Measurements from ENCODE around the gene RPS13. TPM values are rescaled to one million over a fixed set of nuclear protein-coding genes. Genes with fewer than 3 reads are reported as not detected.
"Not testable (repeated sequence)": the region's sequence is repeated elsewhere in the genome, so short reads cannot be mapped to it uniquely, and the experiment has no call there.

RPS13 gene
- total and polyA plus RNA-seq, 2 donors from 2014 or later = 735 to 1,180 TPM

DNA sequence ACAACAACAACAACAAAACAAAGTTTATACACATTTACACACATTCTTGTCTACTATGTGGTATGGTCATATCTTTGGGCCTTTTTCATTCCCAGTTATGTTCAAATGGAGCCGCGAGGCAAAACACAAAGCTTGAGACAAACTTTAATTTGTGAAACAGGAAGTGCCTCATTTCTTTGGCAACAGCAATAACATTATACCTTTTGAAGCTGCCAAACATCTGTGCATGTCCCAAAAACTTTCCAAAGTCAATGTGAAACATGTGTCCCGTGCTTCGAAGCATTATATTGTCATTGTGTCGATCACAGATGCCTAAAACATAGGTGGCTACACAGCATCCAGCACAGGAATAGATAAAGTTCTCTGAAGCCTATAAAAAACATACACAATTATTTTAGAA is 25.0 kb upstream of the RPS13 start:
- Histone ChIP-seq H3K4me1 (ENCODE audit: control insufficient read depth in 2 of 3, insufficient read depth in 2 of 3, low read depth in 1 of 3, low read length in 3 of 3) (no peaks in the 10 kb centered on the region), H3K27me3 (ENCODE audit: control insufficient read depth, insufficient read depth, low read length) (no peaks in the 10 kb centered on the region), H3K4me3 (ENCODE audit: low read length in 3 of 3) (no peak overlapping the region), H3K36me3 (ENCODE audit: control insufficient read depth in 2 of 3, insufficient read depth in 3 of 3, low read length in 3 of 3) (peaks cover 7 to 34% (median 18%) of the 10 kb centered on the region in 3 donors), H3K27ac (ENCODE audit: low read depth in 2 of 2, low read length in 2 of 2) (no peak overlapping the region), H3K9me3 (ENCODE audit: control insufficient read depth in 2 of 3, insufficient read depth in 1 of 3, low read length in 3 of 3) (no peaks in the 10 kb centered on the region), H3K9ac (ENCODE audit: low read length in 3 of 3) (no peak overlapping the region)
- FAIRE-seq (no peak), DNase-seq (no peak)
- TF ChIP-seq, protein P1, sequence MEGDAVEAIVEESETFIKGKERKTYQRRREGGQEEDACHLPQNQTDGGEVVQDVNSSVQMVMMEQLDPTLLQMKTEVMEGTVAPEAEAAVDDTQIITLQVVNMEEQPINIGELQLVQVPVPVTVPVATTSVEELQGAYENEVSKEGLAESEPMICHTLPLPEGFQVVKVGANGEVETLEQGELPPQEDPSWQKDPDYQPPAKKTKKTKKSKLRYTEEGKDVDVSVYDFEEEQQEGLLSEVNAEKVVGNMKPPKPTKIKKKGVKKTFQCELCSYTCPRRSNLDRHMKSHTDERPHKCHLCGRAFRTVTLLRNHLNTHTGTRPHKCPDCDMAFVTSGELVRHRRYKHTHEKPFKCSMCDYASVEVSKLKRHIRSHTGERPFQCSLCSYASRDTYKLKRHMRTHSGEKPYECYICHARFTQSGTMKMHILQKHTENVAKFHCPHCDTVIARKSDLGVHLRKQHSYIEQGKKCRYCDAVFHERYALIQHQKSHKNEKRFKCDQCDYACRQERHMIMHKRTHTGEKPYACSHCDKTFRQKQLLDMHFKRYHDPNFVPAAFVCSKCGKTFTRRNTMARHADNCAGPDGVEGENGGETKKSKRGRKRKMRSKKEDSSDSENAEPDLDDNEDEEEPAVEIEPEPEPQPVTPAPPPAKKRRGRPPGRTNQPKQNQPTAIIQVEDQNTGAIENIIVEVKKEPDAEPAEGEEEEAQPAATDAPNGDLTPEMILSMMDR (IDR thresholded peaks at IDR 0.05; ENCODE audit: borderline replicate concordance, extremely low read depth, insufficient read depth) = no peak
- intact Hi-C loops (cut with DNase I) = no loop called here

DNA sequence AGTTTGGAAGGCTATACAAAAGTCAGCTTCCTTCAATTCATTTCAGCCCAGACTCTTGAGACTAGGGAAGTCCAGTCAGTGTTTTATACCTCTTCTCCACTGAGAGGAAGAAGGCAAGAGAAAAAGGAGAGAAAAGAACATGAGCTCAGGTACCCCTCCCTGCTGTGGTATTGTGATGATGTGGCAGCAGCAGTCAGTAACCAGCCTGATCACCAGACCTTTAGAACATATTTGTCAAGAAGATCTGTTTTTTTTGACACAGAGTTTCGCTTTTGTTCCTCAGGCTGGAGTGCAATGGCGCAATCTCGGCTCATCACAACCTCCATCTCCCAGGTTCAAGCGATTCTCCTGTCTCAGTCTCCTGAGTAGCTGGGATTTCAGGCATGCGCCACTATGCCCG is 21.2 kb upstream of the RPS13 start:
- H3K9me3 ChIP-seq (ENCODE audit: control insufficient read depth in 2 of 3, insufficient read depth in 1 of 3, low read length in 3 of 3) = no peaks in the 10 kb centered on the region
- no peak overlapping the region for H3K4me3 ChIP-seq (ENCODE audit: low read length in 3 of 3)
- FAIRE-seq = no peak
- peaks cover 0 to 31% (median 13%) of the 10 kb centered on the region in 3 donors for H3K36me3 ChIP-seq (ENCODE audit: control insufficient read depth in 2 of 3, insufficient read depth in 3 of 3, low read length in 3 of 3)
- DNase-seq = no peak
- no peaks in the 10 kb centered on the region for H3K4me1 ChIP-seq (ENCODE audit: control insufficient read depth in 2 of 3, insufficient read depth in 2 of 3, low read depth in 1 of 3, low read length in 3 of 3)
- TF ChIP-seq, protein P1 (IDR thresholded peaks at IDR 0.05; ENCODE audit: borderline replicate concordance, extremely low read depth, insufficient read depth) = no peak
- H3K27me3 ChIP-seq (ENCODE audit: control insufficient read depth, insufficient read depth, low read length) = no peaks in the 10 kb centered on the region
- H3K27ac ChIP-seq (ENCODE audit: low read depth in 2 of 2, low read length in 2 of 2) = no peak overlapping the region
- intact Hi-C loops (cut with DNase I) = no loop called here
- no peak overlapping the region for H3K9ac ChIP-seq (ENCODE audit: low read length in 3 of 3)

DNA sequence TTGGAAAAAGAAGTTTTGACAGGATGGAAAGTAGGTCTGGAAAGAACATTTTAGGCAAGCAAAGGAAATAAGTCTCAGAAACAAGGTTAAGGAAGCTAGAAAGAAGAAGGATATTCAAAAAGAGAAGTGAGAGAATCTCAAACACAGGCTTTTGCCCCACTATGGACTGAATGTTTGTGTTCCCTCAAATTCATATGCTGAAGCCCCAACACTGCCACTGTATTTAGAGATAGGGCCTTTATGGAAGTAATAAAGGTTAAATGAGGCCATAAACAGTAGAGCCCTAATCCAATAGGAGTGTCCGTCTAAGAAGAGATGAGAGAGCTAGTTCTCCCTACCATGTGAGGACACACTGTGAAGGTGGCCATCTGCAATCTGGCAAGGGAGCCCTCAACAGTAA is 20.6 kb upstream of the RPS13 start:
- Histone ChIP-seq H3K9ac (ENCODE audit: low read length in 3 of 3) (no peak overlapping the region), H3K9me3 (ENCODE audit: control insufficient read depth in 2 of 3, insufficient read depth in 1 of 3, low read length in 3 of 3) (no peaks in the 10 kb centered on the region), H3K36me3 (ENCODE audit: control insufficient read depth in 2 of 3, insufficient read depth in 3 of 3, low read length in 3 of 3) (peaks cover 0 to 27% (median 12%) of the 10 kb centered on the region in 3 donors), H3K4me3 (ENCODE audit: low read length in 3 of 3) (no peak overlapping the region), H3K4me1 (ENCODE audit: control insufficient read depth in 2 of 3, insufficient read depth in 2 of 3, low read depth in 1 of 3, low read length in 3 of 3) (no peaks in the 10 kb centered on the region), H3K27ac (ENCODE audit: low read depth in 2 of 2, low read length in 2 of 2) (no peak overlapping the region), H3K27me3 (ENCODE audit: control insufficient read depth, insufficient read depth, low read length) (no peaks in the 10 kb centered on the region)
- TF ChIP-seq, protein P1 (IDR thresholded peaks at IDR 0.05; ENCODE audit: borderline replicate concordance, extremely low read depth, insufficient read depth) = no peak
- intact Hi-C loops (cut with DNase I) = no loop called here
- DNase-seq (no peak), FAIRE-seq (no peak)

DNA sequence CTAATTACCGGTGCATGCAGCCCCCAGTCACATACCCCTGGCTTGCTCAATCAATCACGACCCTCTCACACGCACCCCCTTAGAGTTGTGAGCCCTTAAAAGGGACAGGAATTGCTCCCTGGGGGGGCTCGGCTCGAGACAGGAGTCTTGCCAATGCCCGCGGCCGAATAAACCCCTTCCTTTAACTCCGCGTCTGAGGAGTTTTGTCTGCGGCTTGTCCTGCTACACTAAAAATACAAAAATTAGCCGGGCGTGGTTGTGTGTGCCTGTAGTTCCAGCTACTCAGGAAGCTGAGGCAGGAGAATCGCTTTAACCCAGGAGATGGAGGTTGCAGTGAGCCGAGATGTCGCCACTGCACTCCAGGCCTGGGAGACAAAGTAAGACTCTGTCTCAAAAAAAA is 8.5 kb upstream of the RPS13 start:
- FAIRE-seq; DNase-seq; H3K27me3 ChIP-seq (ENCODE audit: control insufficient read depth, insufficient read depth, low read length); H3K9ac ChIP-seq (ENCODE audit: low read length in 3 of 3); H3K27ac ChIP-seq (ENCODE audit: low read depth in 2 of 2, low read length in 2 of 2); intact Hi-C loops (cut with DNase I); H3K9me3 ChIP-seq (ENCODE audit: control insufficient read depth in 2 of 3, insufficient read depth in 1 of 3, low read length in 3 of 3); H3K4me1 ChIP-seq (ENCODE audit: control insufficient read depth in 2 of 3, insufficient read depth in 2 of 3, low read depth in 1 of 3, low read length in 3 of 3); H3K4me3 ChIP-seq (ENCODE audit: low read length in 3 of 3): not testable (repeated sequence)
- peaks cover 6 to 16% (median 13%) of the 10 kb centered on the region in 3 donors for H3K36me3 ChIP-seq (ENCODE audit: control insufficient read depth in 2 of 3, insufficient read depth in 3 of 3, low read length in 3 of 3)
